Ishikawa (cell line): ENCODE data around the gene CRABP1.

Source experiments
- CEBPB ChIP-seq: IDR thresholded peaks from 2 replicates; pipeline ENCODE4 v1.6.1; 2012
- EGR1 ChIP-seq: IDR thresholded peaks from 2 replicates; pipeline ENCODE4 v1.6.1; 2012
- EP300 ChIP-seq: IDR thresholded peaks from 2 replicates; pipeline ENCODE4 v1.6.1; 2012; ENCODE audit warnings: borderline replicate concordance
- FOXM1 ChIP-seq: IDR thresholded peaks from 2 replicates; pipeline ENCODE4 v1.6.1; 2012; ENCODE audit warnings: low read depth, borderline replicate concordance
- MAX ChIP-seq: IDR thresholded peaks from 2 replicates; pipeline ENCODE4 v1.6.1; 2012
- NFIC ChIP-seq: IDR thresholded peaks from 2 replicates; pipeline ENCODE4 v1.6.1; 2012
- RAD21 ChIP-seq: IDR thresholded peaks from 2 replicates; pipeline ENCODE4 v1.6.1; 2012; ENCODE audit warnings: low read depth
- TAF1 ChIP-seq: IDR thresholded peaks from 2 replicates; pipeline ENCODE4 v1.6.1; 2012; ENCODE audit warnings: low read depth, mild to moderate bottlenecking
- ZBTB7A ChIP-seq: IDR thresholded peaks from 2 replicates; pipeline ENCODE4 v1.6.1; 2012; ENCODE audit warnings: low read depth
- TF ChIP-seq, protein P1 (sequence below): IDR thresholded peaks from 2 replicates; pipeline ENCODE4 v1.6.1; 2012; ENCODE audit warnings: low read depth, mild to moderate bottlenecking
- TF ChIP-seq, protein P2 (sequence below): IDR thresholded peaks from 2 replicates; pipeline ENCODE4 v1.6.1; 2012

GRCh38 chr15:78314181-78314581 lies 26.0 kb upstream of the CRABP1 start:
- TF ChIP-seq NFIC (no peak), EP300 (no peak), MAX (no peak), CEBPB (no peak), FOXM1 (no peak), RAD21 (no peak), EGR1 (no peak), TAF1 (no peak), ZBTB7A (no peak)
- TF ChIP-seq, protein P1, sequence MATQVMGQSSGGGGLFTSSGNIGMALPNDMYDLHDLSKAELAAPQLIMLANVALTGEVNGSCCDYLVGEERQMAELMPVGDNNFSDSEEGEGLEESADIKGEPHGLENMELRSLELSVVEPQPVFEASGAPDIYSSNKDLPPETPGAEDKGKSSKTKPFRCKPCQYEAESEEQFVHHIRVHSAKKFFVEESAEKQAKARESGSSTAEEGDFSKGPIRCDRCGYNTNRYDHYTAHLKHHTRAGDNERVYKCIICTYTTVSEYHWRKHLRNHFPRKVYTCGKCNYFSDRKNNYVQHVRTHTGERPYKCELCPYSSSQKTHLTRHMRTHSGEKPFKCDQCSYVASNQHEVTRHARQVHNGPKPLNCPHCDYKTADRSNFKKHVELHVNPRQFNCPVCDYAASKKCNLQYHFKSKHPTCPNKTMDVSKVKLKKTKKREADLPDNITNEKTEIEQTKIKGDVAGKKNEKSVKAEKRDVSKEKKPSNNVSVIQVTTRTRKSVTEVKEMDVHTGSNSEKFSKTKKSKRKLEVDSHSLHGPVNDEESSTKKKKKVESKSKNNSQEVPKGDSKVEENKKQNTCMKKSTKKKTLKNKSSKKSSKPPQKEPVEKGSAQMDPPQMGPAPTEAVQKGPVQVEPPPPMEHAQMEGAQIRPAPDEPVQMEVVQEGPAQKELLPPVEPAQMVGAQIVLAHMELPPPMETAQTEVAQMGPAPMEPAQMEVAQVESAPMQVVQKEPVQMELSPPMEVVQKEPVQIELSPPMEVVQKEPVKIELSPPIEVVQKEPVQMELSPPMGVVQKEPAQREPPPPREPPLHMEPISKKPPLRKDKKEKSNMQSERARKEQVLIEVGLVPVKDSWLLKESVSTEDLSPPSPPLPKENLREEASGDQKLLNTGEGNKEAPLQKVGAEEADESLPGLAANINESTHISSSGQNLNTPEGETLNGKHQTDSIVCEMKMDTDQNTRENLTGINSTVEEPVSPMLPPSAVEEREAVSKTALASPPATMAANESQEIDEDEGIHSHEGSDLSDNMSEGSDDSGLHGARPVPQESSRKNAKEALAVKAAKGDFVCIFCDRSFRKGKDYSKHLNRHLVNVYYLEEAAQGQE = no peak
- TF ChIP-seq, protein P2, sequence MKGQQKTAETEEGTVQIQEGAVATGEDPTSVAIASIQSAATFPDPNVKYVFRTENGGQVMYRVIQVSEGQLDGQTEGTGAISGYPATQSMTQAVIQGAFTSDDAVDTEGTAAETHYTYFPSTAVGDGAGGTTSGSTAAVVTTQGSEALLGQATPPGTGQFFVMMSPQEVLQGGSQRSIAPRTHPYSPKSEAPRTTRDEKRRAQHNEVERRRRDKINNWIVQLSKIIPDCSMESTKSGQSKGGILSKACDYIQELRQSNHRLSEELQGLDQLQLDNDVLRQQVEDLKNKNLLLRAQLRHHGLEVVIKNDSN = no peak
